Activated CD4-positive, alpha-beta T cell treated with anti-CD3 and anti-CD28 coated beads for 48 hours (primary cell): ENCODE measurements around the gene PDLIM5.

Source experiments
- DNase-seq: peaks from one replicate; pipeline ENCODE4 v3.0.0-alpha.2; 2020

Gene PDLIM5

DNA sequence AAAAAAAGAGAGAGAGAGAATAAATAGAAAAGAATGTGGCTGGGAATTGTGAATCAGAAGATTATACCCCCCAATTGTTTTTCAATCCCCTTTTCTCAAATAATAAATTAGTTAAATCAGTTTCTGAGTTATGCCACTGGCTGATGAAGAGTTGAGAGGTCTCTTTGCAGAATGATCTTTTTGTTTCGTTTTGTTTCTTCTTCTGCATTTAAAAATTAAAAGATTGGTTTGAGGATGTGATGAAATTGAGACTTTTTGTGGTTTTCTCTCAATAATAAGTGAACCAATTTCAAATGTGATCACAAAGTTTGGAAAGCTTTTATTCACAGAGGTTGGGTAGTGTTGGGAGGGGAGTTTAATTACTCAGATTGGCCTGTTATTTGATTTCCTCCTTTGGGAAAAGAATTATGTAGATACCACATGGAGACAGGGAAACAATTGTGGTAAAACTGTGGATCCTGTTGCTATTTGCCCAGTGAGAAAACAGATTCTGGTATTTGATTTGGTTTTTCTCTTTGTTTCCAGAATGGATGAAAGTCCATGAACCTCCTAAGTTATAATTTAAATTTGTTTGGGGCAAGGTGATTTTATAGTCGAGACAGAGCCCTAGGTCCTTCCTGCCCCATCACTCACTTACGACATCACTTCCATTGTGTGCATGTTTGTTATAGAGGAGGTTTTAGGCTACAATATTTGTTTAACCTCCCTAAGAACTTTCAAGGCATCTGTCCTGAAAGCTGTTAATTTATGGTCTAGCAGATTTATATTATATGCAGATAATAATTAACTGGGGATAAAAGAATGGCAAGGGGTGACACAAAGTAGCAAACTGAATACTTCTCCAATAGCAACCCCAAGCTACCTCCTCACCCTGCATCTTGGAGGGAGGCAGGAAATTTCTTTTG lies 214.0 kb downstream of the PDLIM5 start:
- DNase-seq, result no peak

- no peak for DNase-seq
These were observed 217.0 kb downstream of the PDLIM5 start for GRCh38 chr4:94668724-94669123.

DNA sequence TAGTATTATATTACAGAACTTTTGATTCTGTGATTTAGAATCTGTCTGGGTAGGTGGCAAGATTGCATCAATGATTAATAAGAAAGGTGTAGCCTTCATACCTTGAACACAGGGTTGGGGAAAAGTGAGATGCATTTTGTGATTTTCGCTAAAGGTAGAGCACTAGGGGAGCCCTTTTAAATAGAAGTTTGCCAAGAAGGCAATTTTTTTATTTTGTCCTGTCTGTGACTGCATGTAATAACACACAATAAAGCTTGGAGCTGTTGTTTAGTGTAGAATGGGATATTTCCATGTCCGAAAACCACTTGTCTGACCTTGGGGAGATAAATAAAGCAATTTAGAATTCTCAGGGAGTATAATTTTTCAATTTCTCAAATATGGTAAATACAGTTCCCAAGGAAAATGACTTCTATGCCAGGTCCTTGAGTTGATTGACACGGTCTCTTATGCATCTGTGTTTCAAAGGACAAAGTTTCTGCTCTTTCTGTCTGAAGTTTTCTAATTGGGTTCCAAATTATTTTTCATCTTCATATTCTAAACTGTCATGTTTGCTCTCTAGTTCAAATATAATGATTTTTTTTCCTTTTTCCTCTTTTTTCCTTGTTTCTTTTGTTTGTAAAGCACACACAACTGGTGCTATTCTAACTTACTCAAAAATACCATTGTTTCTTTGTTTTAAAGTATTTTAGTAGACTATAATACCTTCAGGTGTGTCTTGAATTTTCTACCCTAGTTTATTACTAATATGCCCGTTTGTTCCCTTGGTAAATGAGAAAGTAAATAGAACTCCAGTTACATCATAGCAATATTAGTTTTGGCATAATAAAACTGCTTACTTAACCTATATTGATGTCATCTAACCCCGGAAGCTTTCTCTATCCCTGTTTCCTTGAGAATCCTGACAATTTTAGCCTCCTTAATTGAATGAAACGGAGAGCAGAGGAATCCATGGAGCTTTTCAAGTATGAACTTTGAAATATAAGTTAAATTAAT lies 218.2 kb downstream of the PDLIM5 start:
- DNase-seq, result no peak

DNA sequence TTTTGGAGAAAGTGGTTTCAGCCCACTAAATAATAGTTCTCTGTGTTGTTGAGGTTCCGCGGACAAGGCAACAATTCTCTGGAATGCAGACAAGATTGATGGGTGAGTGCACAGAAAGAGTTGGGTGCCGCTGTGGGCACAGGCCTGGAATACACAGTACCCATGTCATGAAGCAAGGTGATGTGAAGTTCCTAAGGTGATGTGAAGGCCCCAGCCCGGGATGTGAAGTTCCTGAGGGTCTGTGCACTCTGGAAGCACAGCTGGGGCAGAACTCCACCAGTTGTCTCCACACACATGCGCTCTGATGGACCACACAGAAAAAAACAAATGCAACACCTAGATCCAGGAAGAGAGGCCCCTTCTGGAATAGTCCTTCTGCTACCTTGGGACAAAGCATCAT lies 219.4 kb downstream of the PDLIM5 start:
- no peak for DNase-seq

- DNase-seq, result no peak
These were observed 222.2 kb downstream of the PDLIM5 start for GRCh38 chr4:94673961-94674360.

DNA sequence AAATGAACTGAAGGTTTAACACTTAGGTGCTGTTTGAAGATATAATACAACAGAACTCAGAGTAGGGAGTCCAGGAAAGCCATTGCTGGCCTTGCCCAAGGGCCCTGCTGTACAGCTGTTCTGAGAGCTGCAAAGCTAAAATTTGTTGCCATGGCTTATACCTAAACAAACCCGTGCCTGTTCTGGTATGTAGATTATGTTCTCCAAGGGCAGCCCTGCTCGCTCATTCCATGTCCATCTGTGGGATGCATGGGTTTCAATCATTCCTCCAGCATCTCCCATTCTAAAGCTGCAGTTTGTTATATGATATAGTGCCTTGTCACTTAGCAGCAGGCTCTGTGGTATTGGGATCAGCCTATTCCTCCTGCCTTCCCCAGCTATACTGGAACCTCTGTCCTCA lies 225.2 kb downstream of the PDLIM5 start:
- no peak for DNase-seq

- no peak for DNase-seq
These were observed 227.2 kb downstream of the PDLIM5 start for GRCh38 chr4:94678896-94679295.

GRCh38 chr4:94680176-94680862 lies 228.6 kb downstream of the PDLIM5 start:
- DNase-seq, result no peak

DNA sequence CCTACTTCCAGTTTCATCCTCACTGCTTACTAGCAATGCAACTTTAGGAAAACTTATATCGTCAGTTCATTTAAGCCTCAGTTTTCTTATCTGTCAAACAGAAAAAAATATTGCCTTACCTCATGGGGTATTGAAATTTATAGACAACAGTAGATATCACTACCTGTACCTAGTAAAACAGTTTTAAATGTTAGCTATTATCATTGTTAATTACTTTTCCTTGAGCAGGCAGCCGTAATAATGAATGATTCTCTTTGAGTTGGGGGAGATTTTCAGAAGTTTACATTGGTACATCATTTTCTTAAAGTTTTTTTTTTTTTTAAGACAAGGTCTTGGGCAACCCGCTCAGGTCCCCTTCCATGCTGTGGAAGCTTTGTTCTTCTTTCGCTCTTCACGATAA lies 234.3 kb downstream of the PDLIM5 start:
- DNase-seq, result no peak

DNA sequence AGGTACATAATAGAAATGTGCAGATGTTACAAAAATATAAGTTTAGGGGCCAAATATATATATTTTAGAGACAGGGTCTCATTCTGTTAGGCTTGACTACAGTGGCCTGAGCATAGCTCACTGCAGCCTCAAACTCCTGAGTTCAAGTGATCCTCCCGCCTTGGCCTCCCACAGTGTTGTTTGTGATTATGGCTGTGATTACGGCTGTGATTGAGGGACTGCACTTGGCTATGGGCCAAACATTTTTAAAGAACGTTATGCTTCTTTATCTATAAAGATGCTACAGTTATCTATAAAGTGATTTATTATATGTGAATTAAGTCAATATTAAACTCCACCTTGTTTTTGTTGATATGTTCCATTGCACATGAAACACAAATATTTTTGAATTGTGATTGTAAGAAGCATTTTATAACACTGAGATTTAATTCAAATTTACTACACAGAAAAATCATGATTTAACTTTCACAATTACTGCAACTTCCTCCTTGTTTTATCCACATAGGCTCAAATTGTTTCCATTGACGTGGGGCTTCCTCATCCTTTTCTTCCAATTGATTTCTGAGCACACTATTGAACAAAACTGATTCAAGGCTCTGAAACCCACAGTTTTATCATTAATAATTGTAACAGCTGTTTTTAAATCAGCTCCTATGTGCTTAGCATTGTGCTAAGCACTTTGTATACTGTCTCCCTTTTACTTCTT lies 237.6 kb downstream of the PDLIM5 start:
- no peak for DNase-seq

DNA sequence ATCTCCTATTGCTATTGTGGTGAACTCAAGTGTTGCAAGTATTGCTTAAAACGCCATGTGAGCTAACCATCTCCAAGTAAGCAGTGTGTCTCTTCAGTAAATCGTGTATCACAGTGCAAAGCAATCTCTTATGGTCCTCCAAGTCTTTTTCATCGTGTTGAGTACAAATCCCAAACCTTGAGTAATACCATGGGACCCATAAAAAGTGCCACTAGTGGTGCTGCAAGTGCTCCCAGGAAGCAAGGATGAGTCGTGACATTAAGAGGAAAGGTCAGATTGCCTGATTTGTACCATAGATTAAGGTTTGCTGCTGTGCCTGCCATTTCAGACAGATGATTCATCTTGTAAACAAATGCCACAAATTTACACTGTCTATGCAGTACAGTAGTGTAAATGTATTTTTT lies 239.1 kb downstream of the PDLIM5 start:
- DNase-seq, result no peak

- DNase-seq, result no peak
These were observed 239.8 kb downstream of the PDLIM5 start for GRCh38 chr4:94691552-94691951.

DNA sequence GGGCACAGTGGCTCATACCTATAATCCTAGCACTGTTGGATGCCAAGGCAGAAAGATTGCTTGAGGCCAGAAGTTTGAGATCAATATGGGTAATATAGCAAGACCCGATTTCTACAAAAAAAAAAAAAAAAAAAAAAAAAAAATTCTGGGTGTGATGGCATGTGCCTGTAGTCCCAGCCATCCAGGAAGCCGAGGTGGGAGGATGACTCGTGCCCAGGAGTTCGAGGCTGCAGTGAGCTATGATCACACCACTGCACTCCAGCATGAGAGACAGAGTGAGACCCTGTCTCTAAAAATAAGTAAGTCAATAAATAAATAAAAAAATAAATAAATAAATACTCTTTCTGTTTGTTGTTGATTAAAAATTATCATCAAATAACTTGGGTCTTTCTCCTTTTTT lies 243.6 kb downstream of the PDLIM5 start:
- DNase-seq, result peak; percentile 8

GRCh38 chr4:94698187-94698586 lies 246.4 kb downstream of the PDLIM5 start:
- no peak for DNase-seq

GRCh38 chr4:94700298-94700697 lies 248.6 kb downstream of the PDLIM5 start:
- no peak for DNase-seq

DNA sequence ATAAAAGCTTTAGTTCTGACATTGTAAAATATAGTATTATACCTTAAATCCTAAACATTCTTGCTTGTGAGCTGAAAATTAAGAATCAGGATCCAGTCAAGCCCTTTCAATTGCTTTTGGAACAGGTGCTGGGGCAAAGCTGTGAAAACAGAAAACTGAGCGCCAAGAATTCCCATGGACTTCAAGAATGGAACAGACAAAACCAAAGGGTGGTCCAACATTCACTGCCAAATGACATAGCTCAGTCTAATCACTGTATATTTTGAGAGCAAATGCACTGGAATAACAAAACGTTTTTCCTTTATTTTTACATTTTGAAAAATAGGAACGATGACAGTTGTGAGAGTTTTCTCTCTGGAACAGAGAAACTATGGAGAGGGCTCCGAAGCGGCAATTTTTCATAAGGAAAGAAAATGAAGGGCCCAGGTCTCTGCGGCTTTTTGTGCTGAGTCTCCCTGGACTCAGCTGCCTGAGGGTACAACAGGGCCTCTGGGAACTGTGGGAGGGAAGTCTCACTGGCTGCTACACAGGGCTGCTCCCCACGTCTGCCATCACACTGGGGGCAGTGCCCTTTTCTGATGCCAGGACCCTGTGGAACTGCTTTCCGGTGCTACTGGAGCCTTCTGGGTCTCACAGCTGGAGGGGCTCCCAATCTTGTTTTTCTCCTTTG lies 250.0 kb downstream of the PDLIM5 start:
- no peak for DNase-seq

DNA sequence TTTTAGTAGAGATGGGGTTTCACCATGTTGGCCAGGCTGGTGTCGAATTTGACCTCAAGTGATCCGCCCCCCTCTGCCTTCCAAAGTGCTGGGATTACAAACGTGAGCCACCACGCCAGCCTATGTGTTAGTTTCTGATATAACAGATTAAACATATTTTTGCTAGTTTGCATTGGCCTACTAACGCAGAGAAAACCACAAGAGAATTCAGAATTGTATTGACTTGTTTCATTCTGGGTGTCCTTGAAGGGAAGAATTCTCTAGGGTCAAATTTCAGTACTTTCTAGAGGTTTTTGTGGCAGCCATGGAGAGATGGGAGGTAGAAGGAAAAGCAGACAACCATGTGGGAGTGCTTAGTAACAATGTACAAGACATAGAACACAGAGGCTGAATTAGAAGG lies 259.9 kb downstream of the PDLIM5 start:
- no peak for DNase-seq

GRCh38 chr4:94714365-94715160 lies 262.8 kb downstream of the PDLIM5 start:
- DNase-seq, result no peak

DNA sequence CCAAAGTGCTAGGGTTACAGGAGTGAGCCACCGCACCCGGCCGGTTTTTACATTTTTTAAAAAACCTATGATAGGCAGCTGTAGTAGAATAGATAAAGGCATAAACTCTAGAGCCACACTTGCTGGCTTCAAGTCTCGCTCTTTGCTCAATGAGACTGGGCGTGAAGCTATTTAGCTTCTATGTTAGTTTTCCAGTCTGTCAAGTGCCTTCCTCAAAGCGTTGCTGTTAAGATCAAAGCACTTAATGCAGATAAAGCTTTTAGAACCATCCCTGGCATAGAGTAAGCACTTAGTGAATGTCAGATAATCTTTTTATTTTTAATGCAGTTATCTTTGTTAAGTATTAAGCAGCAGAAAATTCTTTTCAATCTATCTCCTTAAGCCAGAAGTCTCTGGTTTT lies 264.0 kb downstream of the PDLIM5 start:
- no peak for DNase-seq
